Activated CD8-positive, alpha-beta memory T cell treated with anti-CD3 and anti-CD28 coated beads, Interleukin-2, amount 10 ng/mL, durations not matched to agents 7 days and 5 days (primary cell): ENCODE data around the gene TIFAB. TPM values are rescaled to one million over a fixed set of nuclear protein-coding genes. Genes with fewer than 3 reads are reported as not detected.

Experiments
- ATAC-seq: fragments of 150-1000 bp; cut with Tn5 transposase; one replicate; pipeline ENCODE4 v1.10.0; 2021; ENCODE audit warnings: moderate library complexity
- CTCF ChIA-PET: fragments of 350-600 bp; sonication (Branson Sonifier 250); formaldehyde crosslinking; loops from one replicate; lab custom pipeline; 2021; ENCODE audit warnings: antibody characterized with exemption; lab: Charles Lee
- DNase-seq: peaks from one replicate; pipeline ENCODE4 v3.0.0-alpha.2; 2020
- H3K27ac Mint-ChIP-seq: one replicate; pipeline ENCODE4 v1.8.0; 2021; ENCODE audit warnings: mild to moderate bottlenecking, mixed read lengths
- H3K27me3 Mint-ChIP-seq: one replicate; pipeline ENCODE4 v1.8.0; 2021; ENCODE audit warnings: mixed read lengths
- H3K36me3 Mint-ChIP-seq: one replicate; pipeline ENCODE4 v1.8.0; 2021; ENCODE audit warnings: mild to moderate bottlenecking, mixed read lengths
- H3K4me1 Mint-ChIP-seq: one replicate; pipeline ENCODE4 v1.8.0; 2021; ENCODE audit warnings: mixed read lengths
- H3K4me3 Mint-ChIP-seq: one replicate; pipeline ENCODE4 v1.8.0; 2021; ENCODE audit warnings: mild to moderate bottlenecking, moderate library complexity, mixed read lengths
- H3K9me3 Mint-ChIP-seq: one replicate; pipeline ENCODE4 v1.8.0; 2022; ENCODE audit warnings: low read depth, mixed read lengths
- total RNA-seq, 2 experiments: library from RNA; stranded (reverse); gene quantifications; one replicate each; pipeline ENCODE4 v1.2.3, GENCODE V29; 2021

Gene TIFAB
- total RNA-seq, 2 experiments from 2014 or later = not detected

- Mint-ChIP-seq H3K27ac (no peak overlapping the region), H3K27me3 (peaks cover 30% of the 10 kb centered on the region), H3K36me3 (no peaks in the 10 kb centered on the region), H3K4me1 (no peaks in the 10 kb centered on the region), H3K9me3 (no peaks in the 10 kb centered on the region), H3K4me3 (no peak overlapping the region)
- CTCF ChIA-PET = interaction anchor here (1.0 to 1.5 kb wide), 3 partner anchors 19 to 76 kb away, joined by 3 read pairs; no protein-coding TSS in a partner anchor
- ATAC-seq (no peak), DNase-seq (no peak)
Measured at GRCh38 chr5:135476615-135477581, 24.7 kb upstream of the TIFAB start.

GRCh38 chr5:135473956-135474670 is 22.0 kb upstream of the TIFAB start:
- H3K4me3 Mint-ChIP-seq = no peak overlapping the region

DNA sequence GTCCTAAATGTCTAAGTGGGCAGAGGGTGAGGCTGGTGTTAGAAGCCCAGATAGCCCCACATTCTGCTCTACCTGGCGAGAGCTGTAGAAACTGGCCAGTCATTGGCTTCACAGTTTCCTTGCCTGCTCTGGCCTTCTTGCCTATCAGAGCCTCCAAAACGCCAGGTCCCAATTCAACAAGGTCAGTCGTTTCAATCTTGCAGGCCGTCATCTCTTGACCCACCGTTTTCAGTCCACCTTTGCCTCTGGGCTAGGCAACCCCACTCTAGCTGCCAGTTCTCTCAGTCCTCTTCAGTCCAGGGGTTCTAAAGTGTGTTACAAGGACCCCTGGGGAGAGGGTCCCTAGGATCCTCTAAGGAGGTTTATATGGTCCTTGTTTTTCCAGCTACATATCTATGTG is 20.0 kb upstream of the TIFAB start:
- no peak overlapping the region for H3K4me3 Mint-ChIP-seq
- H3K9me3 Mint-ChIP-seq = no peaks in the 10 kb centered on the region
- H3K27ac Mint-ChIP-seq = no peak overlapping the region
- H3K27me3 Mint-ChIP-seq = peaks cover 57% of the 10 kb centered on the region
- CTCF ChIA-PET = interaction anchor here (0.7 to 1.7 kb wide), 4 partner anchors 10 to 94 kb away, joined by 3 to 6 read pairs (median 4); no protein-coding TSS in a partner anchor
- no peak for DNase-seq
- no peaks in the 10 kb centered on the region for H3K36me3 Mint-ChIP-seq
- no peaks in the 10 kb centered on the region for H3K4me1 Mint-ChIP-seq
- ATAC-seq = no peak

More at GRCh38 chr5:135473956-135474670, 22.0 kb upstream of the TIFAB start:
- no peak for DNase-seq
- Mint-ChIP-seq H3K27ac (no peak overlapping the region), H3K9me3 (no peaks in the 10 kb centered on the region), H3K4me1 (no peaks in the 10 kb centered on the region), H3K27me3 (peaks cover 44% of the 10 kb centered on the region), H3K36me3 (no peaks in the 10 kb centered on the region)
- ATAC-seq = no peak
- CTCF ChIA-PET = interaction anchor here (0.6 kb wide), 1 partner anchor 10 kb away, joined by 3 read pairs; no protein-coding TSS in a partner anchor

DNA sequence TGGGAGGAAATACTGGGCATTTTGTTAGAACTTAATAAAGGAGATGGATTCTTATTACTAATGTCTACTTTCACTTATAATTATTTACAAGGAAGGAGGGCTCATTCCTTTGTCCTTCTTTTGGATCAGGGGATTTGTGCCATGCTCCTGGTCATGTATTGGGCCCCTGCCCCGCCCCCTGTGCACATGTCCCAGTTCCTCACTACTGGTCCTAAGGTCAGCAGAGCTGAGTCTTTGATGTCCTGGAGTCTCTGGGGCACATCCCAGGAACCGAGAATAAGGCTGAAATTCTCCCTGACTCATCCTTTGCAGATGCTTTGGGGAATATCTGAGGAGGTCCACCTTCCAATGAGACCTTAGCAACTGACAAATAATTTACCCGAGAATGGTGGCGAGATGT is 19.6 kb upstream of the TIFAB start:
- CTCF ChIA-PET = interaction anchor here (0.7 to 1.7 kb wide), 4 partner anchors 9 to 94 kb away, joined by 3 to 6 read pairs (median 4); no protein-coding TSS in a partner anchor
- Mint-ChIP-seq H3K4me1 (no peaks in the 10 kb centered on the region), H3K27me3 (peaks cover 57% of the 10 kb centered on the region), H3K27ac (no peak overlapping the region), H3K4me3 (no peak overlapping the region), H3K36me3 (no peaks in the 10 kb centered on the region), H3K9me3 (no peaks in the 10 kb centered on the region)
- DNase-seq (no peak), ATAC-seq (no peak)

DNA sequence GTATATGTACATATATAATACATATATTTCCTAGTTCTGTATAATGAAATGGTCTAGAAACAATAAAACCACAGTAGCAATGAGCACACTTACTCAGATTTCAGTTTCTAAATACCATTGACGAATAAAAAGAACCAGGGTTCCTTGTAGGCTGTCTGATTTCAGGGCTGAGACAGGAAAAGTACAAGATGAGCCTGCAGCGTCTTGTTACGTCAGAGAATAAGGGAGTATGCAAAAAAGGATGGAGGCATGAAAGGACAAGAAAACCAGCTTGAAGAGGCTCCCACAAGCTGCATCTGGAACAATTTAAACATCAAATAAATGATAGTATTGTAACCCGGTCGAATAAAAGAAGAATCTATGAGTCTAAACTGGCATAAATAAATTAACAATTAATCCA is 17.8 kb upstream of the TIFAB start:
- Mint-ChIP-seq H3K4me1 (peaks cover 3% of the 10 kb centered on the region), H3K4me3 (no peak overlapping the region), H3K27me3 (peaks cover 66% of the 10 kb centered on the region), H3K9me3 (no peaks in the 10 kb centered on the region), H3K27ac (no peak overlapping the region), H3K36me3 (no peaks in the 10 kb centered on the region)
- ATAC-seq = no peak
- CTCF ChIA-PET = interaction anchor here (1.0 to 2.0 kb wide), 4 partner anchors 13 to 96 kb away, joined by 3 to 5 read pairs (median 4); no protein-coding TSS in a partner anchor
- DNase-seq = no peak

- no peak for DNase-seq
- peaks cover 72% of the 10 kb centered on the region for H3K27me3 Mint-ChIP-seq
- no peak overlapping the region for H3K27ac Mint-ChIP-seq
- H3K36me3 Mint-ChIP-seq = no peaks in the 10 kb centered on the region
- ATAC-seq = no peak
- peaks cover 3% of the 10 kb centered on the region for H3K4me1 Mint-ChIP-seq
- H3K4me3 Mint-ChIP-seq = no peak overlapping the region
- no peaks in the 10 kb centered on the region for H3K9me3 Mint-ChIP-seq
- CTCF ChIA-PET = interaction anchor here (0.8 to 4.9 kb wide), 4 partner anchors 11 to 98 kb away, joined by 3 to 41 read pairs (median 4); no protein-coding TSS in a partner anchor
Measured at GRCh38 chr5:135468541-135468940, 16.4 kb upstream of the TIFAB start.

GRCh38 chr5:135467871-135468485 is 15.8 kb upstream of the TIFAB start:
- ATAC-seq = no peak
- CTCF ChIA-PET = interaction anchor here (1.1 to 14.8 kb wide), 5 partner anchors 10 to 99 kb away, joined by 3 to 350 read pairs (median 17); no protein-coding TSS in a partner anchor
- no peak overlapping the region for H3K4me3 Mint-ChIP-seq

GRCh38 chr5:135467051-135467625 is 15.0 kb upstream of the TIFAB start:
- no peaks in the 10 kb centered on the region for H3K36me3 Mint-ChIP-seq
- no peak overlapping the region for H3K4me3 Mint-ChIP-seq
- peaks cover 3% of the 10 kb centered on the region for H3K4me1 Mint-ChIP-seq
- no peaks in the 10 kb centered on the region for H3K9me3 Mint-ChIP-seq
- peaks cover 75% of the 10 kb centered on the region for H3K27me3 Mint-ChIP-seq
- H3K27ac Mint-ChIP-seq = no peak overlapping the region
- ATAC-seq (no peak), DNase-seq (no peak)
- CTCF ChIA-PET = interaction anchor here (1.1 to 14.8 kb wide), 13 partner anchors 8 to 359 kb away, joined by 3 to 350 read pairs (median 6); no protein-coding TSS in a partner anchor

More at GRCh38 chr5:135467871-135468485, 15.8 kb upstream of the TIFAB start:
- no peak for DNase-seq
- Mint-ChIP-seq H3K36me3 (no peaks in the 10 kb centered on the region), H3K9me3 (no peaks in the 10 kb centered on the region), H3K27me3 (peaks cover 73% of the 10 kb centered on the region), H3K4me1 (peaks cover 3% of the 10 kb centered on the region), H3K27ac (no peak overlapping the region)

- no peak overlapping the region for H3K4me3 Mint-ChIP-seq
- no peaks in the 10 kb centered on the region for H3K9me3 Mint-ChIP-seq
Measured at GRCh38 chr5:135466178-135467050, 14.3 kb upstream of the TIFAB start.

DNA sequence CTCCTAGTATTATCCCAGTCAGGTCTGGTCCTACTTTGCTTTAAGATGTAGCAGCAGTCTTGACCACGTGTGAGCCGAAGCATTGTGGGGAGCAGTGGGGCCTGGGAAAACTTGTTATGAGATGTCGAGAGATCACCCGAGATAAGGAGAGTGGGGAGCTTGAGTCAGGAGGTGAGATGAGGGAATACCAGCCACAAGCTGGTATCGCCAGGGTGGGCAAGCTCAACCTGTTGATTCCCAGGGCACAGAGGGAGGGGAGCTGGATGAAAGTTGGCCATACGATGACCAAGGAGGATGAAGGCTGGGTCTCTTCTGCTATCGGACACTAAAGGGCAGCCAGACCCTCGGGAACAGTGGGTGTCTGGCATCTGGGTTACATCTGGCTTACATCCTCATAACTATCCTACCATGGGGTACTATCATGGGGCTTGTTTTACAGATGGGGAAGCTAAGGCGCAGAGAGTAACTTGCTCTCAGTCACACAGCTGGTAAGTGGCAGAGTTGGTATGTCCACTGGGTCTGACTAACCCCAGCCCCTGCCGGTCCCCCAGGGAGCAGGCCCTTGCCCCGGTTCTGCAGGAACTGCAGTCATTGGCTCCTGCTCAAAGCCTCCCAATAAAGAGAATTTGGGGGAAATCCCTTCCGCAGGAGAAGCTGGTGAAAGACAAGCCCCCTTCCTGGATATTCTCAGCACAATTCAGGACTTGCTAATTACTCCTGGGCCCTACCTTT is 13.4 kb upstream of the TIFAB start:
- H3K4me1 Mint-ChIP-seq = peaks cover 3% of the 10 kb centered on the region
- ATAC-seq = no peak
- no peaks in the 10 kb centered on the region for H3K36me3 Mint-ChIP-seq
- no peak for DNase-seq
- H3K4me3 Mint-ChIP-seq = no peak overlapping the region
- H3K27ac Mint-ChIP-seq = no peak overlapping the region
- no peaks in the 10 kb centered on the region for H3K9me3 Mint-ChIP-seq
- peaks cover 65% of the 10 kb centered on the region for H3K27me3 Mint-ChIP-seq
- CTCF ChIA-PET = interaction anchor here (0.7 to 14.8 kb wide), 19 partner anchors 8 to 365 kb away, joined by 3 to 350 read pairs (median 4); partner anchors contain the start of gene DCANP1

More at GRCh38 chr5:135466178-135467050, 14.3 kb upstream of the TIFAB start:
- CTCF ChIA-PET = interaction anchor here (0.6 to 14.8 kb wide), 23 partner anchors 9 to 364 kb away, joined by 3 to 350 read pairs (median 4); partner anchors contain the start of gene DCANP1
- DNase-seq (peak; percentile 77), ATAC-seq (peak; percentile 83)
- H3K36me3 Mint-ChIP-seq = no peaks in the 10 kb centered on the region
- H3K27ac Mint-ChIP-seq = no peak overlapping the region
- peaks cover 69% of the 10 kb centered on the region for H3K27me3 Mint-ChIP-seq
- peaks cover 3% of the 10 kb centered on the region for H3K4me1 Mint-ChIP-seq

GRCh38 chr5:135462304-135462703 is 10.2 kb upstream of the TIFAB start:
- no peaks in the 10 kb centered on the region for H3K36me3 Mint-ChIP-seq
- CTCF ChIA-PET = interaction anchor here (0.7 to 14.8 kb wide), 10 partner anchors 10 to 372 kb away, joined by 3 to 350 read pairs (median 4); partner anchors contain the start of gene SLC25A48

More at GRCh38 chr5:135462304-135462703, 10.2 kb upstream of the TIFAB start:
- Mint-ChIP-seq H3K27ac (no peak overlapping the region), H3K4me3 (no peak overlapping the region), H3K4me1 (peaks cover 3% of the 10 kb centered on the region), H3K27me3 (peaks cover 60% of the 10 kb centered on the region), H3K9me3 (no peaks in the 10 kb centered on the region)
- DNase-seq (peak; percentile 77), ATAC-seq (peak; percentile 82)
